ENCODE results near the gene HOXA13. TPM values are rescaled to one million over a fixed set of nuclear protein-coding genes. Genes with fewer than 3 reads are reported as not detected.

HOXA13 gene
- total and polyA plus RNA-seq, 2 donors (not counting 1 experiment from before 2014, with no cell fraction given) = not detected

DNA sequence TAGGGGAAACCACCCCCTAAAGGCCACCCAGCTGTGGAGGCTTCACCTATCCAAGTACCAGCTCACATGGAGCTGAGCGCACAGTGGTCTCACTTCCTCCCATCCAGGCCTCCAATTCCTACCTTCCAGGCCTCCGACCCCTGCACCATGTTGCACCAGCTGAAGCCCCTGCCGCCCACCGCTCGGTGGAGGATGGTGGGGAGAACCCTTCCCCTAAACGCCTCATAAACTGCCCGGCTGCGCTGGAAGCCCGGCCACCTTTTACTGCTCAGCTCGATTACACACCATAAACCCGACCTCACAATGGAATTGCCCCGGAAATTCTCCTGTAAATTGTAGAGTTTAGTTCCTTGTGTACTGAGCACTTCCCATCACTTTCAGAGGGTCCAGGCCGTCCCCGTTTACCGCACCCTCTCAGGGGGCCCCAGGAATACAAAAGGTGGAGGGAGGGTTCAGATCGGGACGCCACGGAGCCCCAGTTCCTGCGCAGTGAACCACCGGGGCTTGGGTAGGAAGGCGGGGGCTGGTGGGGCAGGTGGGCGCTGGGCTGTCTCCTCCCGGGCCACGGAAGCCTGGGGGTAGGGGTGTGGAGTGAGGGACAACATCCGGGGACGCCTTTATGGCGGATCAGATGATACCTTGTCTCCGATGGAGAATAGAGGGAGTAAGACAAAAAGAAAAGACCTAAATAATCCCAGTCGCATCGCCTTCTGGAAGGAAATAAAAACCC, 42.0 kb downstream of the HOXA13 start:
- Histone ChIP-seq H3K27ac (ENCODE audit: low read length in 2 of 2) (no peak overlapping the region), H4K20me1 (ENCODE audit: control insufficient read depth, insufficient read depth, low read length, poor library complexity, severe bottlenecking) (peaks cover 6% of the 10 kb centered on the region), H3K9ac (ENCODE audit: low read length) (no peak overlapping the region), H3K36me3 (replicated peaks in 1 of 2; ENCODE audit: control extremely low read depth in 1 of 2, control insufficient read depth in 1 of 2, extremely low read depth in 1 of 2, insufficient read depth in 2 of 2, low read length in 1 of 2) (no peaks in the 10 kb centered on the region), H2AFZ (ENCODE audit: insufficient read depth, low read depth, low read length, poor library complexity, severe bottlenecking) (no peak overlapping the region), H3K4me1 (ENCODE audit: control insufficient read depth in 2 of 2, insufficient read depth in 2 of 2, low read length in 2 of 2) (peaks cover 57 to 66% of the 10 kb centered on the region in 2 donors), H3K9me3 (ENCODE audit: control extremely low read depth in 1 of 3, control insufficient read depth in 2 of 3, insufficient read depth in 1 of 3, low read length in 2 of 3) (peaks cover 0 to 74% (median 18%) of the 10 kb centered on the region in 3 donors), H3K79me2 (ENCODE audit: control insufficient read depth, insufficient read depth, low read length) (no peaks in the 10 kb centered on the region), H3K4me3 (ENCODE audit: control extremely low read depth in 1 of 5, extremely low read depth in 1 of 5, insufficient read depth in 1 of 5, low read depth in 2 of 5, low read length in 4 of 5) (no peak overlapping the region), H3K4me2 (replicated peaks; ENCODE audit: low read depth, low read length, poor library complexity, severe bottlenecking) (no peak overlapping the region), H3K27me3 (replicated peaks in 1 of 4; ENCODE audit: control extremely low read depth in 1 of 4, control insufficient read depth in 3 of 4, insufficient read depth in 4 of 4, low read length in 3 of 4) (peaks cover 1 to 88% (median 78%) of the 10 kb centered on the region in 4 experiments)
- intact Hi-C loops (cut with micrococcal nuclease) = loop anchor here (2.0 kb wide), 2 partner anchors 83 to 1301 kb away; no protein-coding TSS in a partner anchor
- WGBS (ENCODE audit: insufficient coverage) = 1% methylated on average over 14 of the region's 30 CpGs
- POLR2A ChIA-PET = interaction anchor here (0.6 kb wide), 1 partner anchor 35 kb away, joined by 4 read pairs; no protein-coding TSS in a partner anchor
- Mint-ChIP-seq H3K27me3 (peaks cover 76% of the 10 kb centered on the region), H3K27ac (peak overlapping the region; percentile 87), H3K4me1 (peaks cover 37% of the 10 kb centered on the region), H3K4me3 (peak overlapping the region; percentile 16), H3K9me3 (ENCODE audit: insufficient read depth) (no peaks in the 10 kb centered on the region)
- peak; percentile 41 for DNase-seq
- ATAC-seq (ENCODE audit: low read depth) = no peak
- no peak for TF ChIP-seq EZH2 (IDR thresholded peaks at IDR 0.05; ENCODE audit: borderline replicate concordance, insufficient read depth, low read depth, low read length, poor library complexity, severe bottlenecking)
- no peak for TF ChIP-seq CTCF (IDR thresholded peaks at IDR 0.05)
- CTCF ChIA-PET = interaction anchor here (0.7 to 2.0 kb wide), 6 partner anchors 10 to 1304 kb away, joined by 3 to 7 read pairs (median 3); no protein-coding TSS in a partner anchor
